ENCODE measurements around the gene AREL1.
"Not testable (repeated sequence)": the region's sequence is repeated elsewhere in the genome, so short reads cannot be mapped to it uniquely, and the experiment has no call there.

AREL1 gene

GRCh38 chr14:74712499-74713394 lies at the start of gene AREL1, which contains the start of gene FCF1:
Gene AREL1, minus strand, starts transcription at chr14:74713080. Its CDS starts 27,465 bp downstream, at chr14:74685615.
Gene FCF1, plus strand, starts transcription at chr14:74713144. Its CDS starts 54 bp downstream, at chr14:74713198.
- peak; percentile 84 for DNase-seq

- not testable (repeated sequence) for DNase-seq
Observed at GRCh38 chr14:74758505-74758904, 45.6 kb upstream of the AREL1 start.

GRCh38 chr14:74756326-74756725 lies 43.4 kb upstream of the AREL1 start:
- no peak for DNase-seq

GRCh38 chr14:74754899-74755298 lies 42.0 kb upstream of the AREL1 start:
- no peak for DNase-seq

GRCh38 chr14:74754157-74754556 lies 41.3 kb upstream of the AREL1 start:
- no peak for DNase-seq

- DNase-seq, result no peak
Observed at GRCh38 chr14:74747237-74747636, 34.4 kb upstream of the AREL1 start.

GRCh38 chr14:74739293-74740030 lies 26.6 kb upstream of the AREL1 start:
- DNase-seq, result no peak

GRCh38 chr14:74737753-74738325 lies 25.0 kb upstream of the AREL1 start:
- no peak for DNase-seq

- no peak for DNase-seq
Observed at GRCh38 chr14:74735125-74735524, 22.2 kb upstream of the AREL1 start.

- no peak for DNase-seq
Observed at GRCh38 chr14:74733221-74733620, 20.3 kb upstream of the AREL1 start.

GRCh38 chr14:74732387-74732786 lies 19.5 kb upstream of the AREL1 start:
- no peak for DNase-seq

GRCh38 chr14:74723134-74723533 lies 10.3 kb upstream of the AREL1 start:
- DNase-seq, result no peak

- DNase-seq, result no peak
Observed at GRCh38 chr14:74720526-74720925, 7.6 kb upstream of the AREL1 start.

- no peak for DNase-seq
Observed at GRCh38 chr14:74713395-74713735, 485 bp upstream of the AREL1 start.

GRCh38 chr14:74711651-74712050 lies 1.2 kb downstream of the AREL1 start:
- DNase-seq, result no peak

- DNase-seq, result no peak
Observed at GRCh38 chr14:74710480-74710879, 2.4 kb downstream of the AREL1 start.

GRCh38 chr14:74705613-74706500 lies 7.0 kb downstream of the AREL1 start:
- no peak for DNase-seq

GRCh38 chr14:74704656-74705055 lies 8.2 kb downstream of the AREL1 start:
- DNase-seq, result no peak

- no peak for DNase-seq
Observed at GRCh38 chr14:74703043-74703442, 9.8 kb downstream of the AREL1 start.

GRCh38 chr14:74702293-74702692 lies 10.6 kb downstream of the AREL1 start:
- DNase-seq, result no peak

GRCh38 chr14:74698465-74698864 lies 14.4 kb downstream of the AREL1 start:
- no peak for DNase-seq

GRCh38 chr14:74697976-74698375 lies 14.9 kb downstream of the AREL1 start:
- no peak for DNase-seq

- DNase-seq, result no peak
Observed at GRCh38 chr14:74697543-74697942, 15.3 kb downstream of the AREL1 start.

Measured in CD4-positive, alpha-beta T cell treated with Interleukin-15 for 1 hour (primary cell).